GM12874 (cell line): ENCODE results near the gene SAMD11.

Experiments used
- CTCF ChIP-seq: IDR thresholded peaks from 2 replicates; pipeline ENCODE4 v1.5.1; 2011; ENCODE audit warnings: low read depth, mild to moderate bottlenecking, control low read depth, low read length, moderate library complexity; ENCODE audit not compliant: insufficient read depth

SAMD11 gene

GRCh38 chr1:899636-900317, 23.9 kb upstream of the SAMD11 start:
- TF ChIP-seq CTCF: no peak

GRCh38 chr1:901108-901859, 22.4 kb upstream of the SAMD11 start:
- no peak for TF ChIP-seq CTCF

GRCh38 chr1:902802-903201, 20.9 kb upstream of the SAMD11 start:
- no peak for TF ChIP-seq CTCF

GRCh38 chr1:903305-903704, 20.4 kb upstream of the SAMD11 start:
- TF ChIP-seq CTCF: no peak

GRCh38 chr1:903721-904271, 19.9 kb upstream of the SAMD11 start:
- TF ChIP-seq CTCF: no peak

GRCh38 chr1:904310-904950, 19.3 kb upstream of the SAMD11 start:
- peak; percentile 88 for TF ChIP-seq CTCF

GRCh38 chr1:905071-905749, 18.5 kb upstream of the SAMD11 start:
- TF ChIP-seq CTCF: no peak
